ENCODE results near the gene FEM1A.
"Not testable (repeated sequence)": the region's sequence is repeated elsewhere in the genome, so short reads cannot be mapped to it uniquely, and the experiment has no call there.

The FEM1A gene

DNA sequence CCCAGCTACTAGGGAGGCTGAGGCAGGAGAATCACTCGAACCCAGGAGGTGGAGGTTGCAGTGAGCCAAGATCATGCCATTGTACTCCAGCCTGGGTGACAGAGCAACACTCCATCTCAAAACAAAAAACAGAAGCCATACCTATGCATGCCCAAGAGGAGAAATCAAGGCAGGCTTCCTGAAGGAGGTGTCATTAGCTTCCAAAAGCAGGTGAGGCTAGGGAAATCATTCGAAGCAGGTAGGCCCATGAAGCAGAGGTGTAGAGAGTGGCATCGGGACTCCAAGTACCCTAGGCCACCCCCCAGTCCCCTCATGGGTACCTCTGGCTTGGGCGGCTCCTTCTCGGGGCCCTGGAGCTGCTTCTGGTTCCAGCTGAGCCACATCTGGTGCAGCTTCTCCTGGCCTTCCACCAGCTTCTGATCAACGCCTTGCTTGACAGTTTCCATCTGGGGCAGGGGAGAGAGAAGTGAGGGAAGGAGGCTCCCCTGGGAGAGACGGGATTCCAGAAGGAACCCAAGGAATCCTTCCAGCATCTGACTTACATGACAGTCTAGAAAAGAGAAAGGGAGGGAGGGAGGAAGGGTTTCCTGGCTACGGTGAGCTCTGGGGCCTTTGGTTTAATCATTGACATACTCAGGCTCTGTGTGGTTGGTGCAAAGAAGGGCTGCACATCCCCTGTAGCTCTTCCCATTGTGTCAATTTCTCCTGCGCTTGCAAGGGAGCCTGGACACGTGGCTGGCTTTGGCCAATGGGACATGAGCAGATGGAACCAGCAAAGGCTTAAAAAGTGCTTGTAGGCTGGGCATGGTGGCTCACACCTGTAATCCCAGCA, 53.0 kb downstream of the FEM1A start:
- H3K9ac ChIP-seq (ENCODE audit: low read depth in 1 of 2, low read length in 2 of 2) = no peak overlapping the region
- H3K27ac ChIP-seq (ENCODE audit: low read depth in 2 of 2, low read length in 2 of 2) = no peak overlapping the region
- H3K36me3 ChIP-seq (ENCODE audit: control insufficient read depth in 2 of 2, insufficient read depth in 2 of 2, low read length in 2 of 2) = peaks cover 23 to 31% of the 10 kb centered on the region in 2 donors

DNA sequence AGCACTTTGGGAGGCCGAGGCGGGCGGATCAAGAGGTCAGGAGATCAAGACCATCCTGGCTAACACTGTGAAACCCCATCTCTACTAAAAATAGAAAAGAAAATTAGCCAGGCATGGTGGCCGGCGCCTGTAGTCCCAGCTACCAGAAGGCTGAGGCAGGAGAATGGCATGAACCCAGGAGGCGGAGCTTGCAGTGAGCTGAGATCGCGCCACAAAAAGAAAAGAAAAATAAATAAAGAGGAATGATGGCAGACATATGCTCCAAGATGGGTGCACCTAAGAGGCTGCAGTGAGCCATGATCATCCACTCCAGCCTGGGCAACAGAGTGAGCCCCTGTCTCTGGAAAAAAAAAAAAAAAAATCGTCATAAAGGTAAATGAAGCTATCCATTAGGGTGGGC, 54.4 kb downstream of the FEM1A start:
- not testable (repeated sequence) for H3K4me1 ChIP-seq (ENCODE audit: control insufficient read depth in 2 of 2, insufficient read depth in 2 of 2, low read length in 2 of 2); H3K9ac ChIP-seq (ENCODE audit: low read depth in 1 of 2, low read length in 2 of 2); H3K27ac ChIP-seq (ENCODE audit: low read depth in 2 of 2, low read length in 2 of 2); H3K4me3 ChIP-seq (ENCODE audit: low read length in 2 of 2); H3K9me3 ChIP-seq (ENCODE audit: control insufficient read depth in 2 of 2, low read length in 2 of 2); H3K27me3 ChIP-seq (ENCODE audit: control insufficient read depth in 2 of 2, insufficient read depth in 2 of 2, low read length in 2 of 2)
- H3K36me3 ChIP-seq (ENCODE audit: control insufficient read depth in 2 of 2, insufficient read depth in 2 of 2, low read length in 2 of 2) = peaks cover 21 to 29% of the 10 kb centered on the region in 2 donors

More for the DNA sequence above, 53.0 kb downstream of the FEM1A start:
- no peaks in the 10 kb centered on the region for H3K27me3 ChIP-seq (ENCODE audit: control insufficient read depth in 2 of 2, insufficient read depth in 2 of 2, low read length in 2 of 2)
- H3K9me3 ChIP-seq (ENCODE audit: control insufficient read depth in 2 of 2, low read length in 2 of 2) = no peaks in the 10 kb centered on the region
- H3K4me1 ChIP-seq (ENCODE audit: control insufficient read depth in 2 of 2, insufficient read depth in 2 of 2, low read length in 2 of 2) = peaks cover 0 to 2% of the 10 kb centered on the region in 2 donors
- no peak overlapping the region for H3K4me3 ChIP-seq (ENCODE audit: low read length in 2 of 2)

DNA sequence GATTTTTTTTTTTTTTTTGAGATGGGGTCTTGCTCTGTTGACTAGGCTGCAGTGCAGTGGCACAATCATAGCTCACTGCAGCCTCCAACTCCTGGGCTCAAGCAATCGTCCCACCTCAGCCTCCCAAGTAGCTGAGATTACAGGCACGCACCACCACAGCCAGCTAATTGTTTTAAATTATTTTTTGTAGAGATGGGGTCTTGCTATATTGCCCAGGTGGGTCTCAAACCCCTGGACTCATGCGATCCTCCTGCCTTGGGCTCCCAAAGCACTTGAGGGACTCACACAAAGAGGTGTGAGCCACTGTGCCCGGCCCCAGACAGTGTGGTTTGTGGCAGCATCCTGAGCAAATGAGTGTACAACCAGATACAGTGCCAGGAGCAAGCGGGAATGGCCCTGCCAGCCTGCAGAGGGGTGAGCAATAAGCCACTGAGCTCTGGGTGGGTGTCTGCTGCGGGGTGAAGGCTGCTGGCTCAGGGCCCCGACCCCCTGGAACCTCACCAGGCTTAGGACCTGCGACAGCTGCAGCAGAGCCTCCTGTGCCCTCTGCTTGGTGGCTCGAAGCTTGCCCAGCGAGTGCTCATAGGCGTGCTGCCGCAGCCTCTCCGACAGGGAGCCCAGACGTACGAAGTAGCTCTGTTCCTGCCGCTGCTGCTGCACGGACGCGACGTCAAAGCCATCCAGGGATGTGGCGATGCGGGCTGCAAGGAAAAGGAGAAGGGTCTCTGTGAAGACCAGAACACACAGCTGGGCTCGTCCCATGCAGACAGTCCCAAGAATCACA, 55.8 kb downstream of the FEM1A start:
- no peaks in the 10 kb centered on the region for H3K27me3 ChIP-seq (ENCODE audit: control insufficient read depth in 2 of 2, insufficient read depth in 2 of 2, low read length in 2 of 2)
- H3K36me3 ChIP-seq (ENCODE audit: control insufficient read depth in 2 of 2, insufficient read depth in 2 of 2, low read length in 2 of 2) = peaks cover 20 to 33% of the 10 kb centered on the region in 2 donors
- no peak overlapping the region for H3K27ac ChIP-seq (ENCODE audit: low read depth in 2 of 2, low read length in 2 of 2)
- H3K9me3 ChIP-seq (ENCODE audit: control insufficient read depth in 2 of 2, low read length in 2 of 2) = no peaks in the 10 kb centered on the region
- no peaks in the 10 kb centered on the region for H3K4me1 ChIP-seq (ENCODE audit: control insufficient read depth in 2 of 2, insufficient read depth in 2 of 2, low read length in 2 of 2)
- no peak overlapping the region for H3K9ac ChIP-seq (ENCODE audit: low read depth in 1 of 2, low read length in 2 of 2)
- no peak overlapping the region for H3K4me3 ChIP-seq (ENCODE audit: low read length in 2 of 2)

DNA sequence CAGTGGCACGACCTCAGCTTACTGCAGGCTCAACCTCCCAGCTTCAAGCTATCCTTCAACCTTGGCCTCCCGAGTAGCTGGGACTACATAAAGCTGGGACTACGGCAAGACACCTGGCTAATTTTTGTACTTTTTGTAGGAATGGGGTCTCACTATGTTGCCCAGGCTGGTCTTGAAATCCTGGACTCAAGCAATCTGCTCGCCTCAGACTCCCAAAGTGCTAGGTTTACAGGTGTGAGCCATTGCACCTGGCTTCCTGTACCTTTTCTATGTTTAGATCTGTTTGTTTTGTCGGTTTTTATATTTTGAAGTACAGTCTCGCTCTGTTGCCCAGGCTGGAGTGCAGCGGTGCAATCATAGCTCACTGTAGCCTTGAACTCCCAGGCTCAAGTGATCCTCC, 57.5 kb downstream of the FEM1A start:
- Histone ChIP-seq H3K4me1 (ENCODE audit: control insufficient read depth in 2 of 2, insufficient read depth in 2 of 2, low read length in 2 of 2) (no peaks in the 10 kb centered on the region), H3K9ac (ENCODE audit: low read depth in 1 of 2, low read length in 2 of 2) (no peak overlapping the region), H3K36me3 (ENCODE audit: control insufficient read depth in 2 of 2, insufficient read depth in 2 of 2, low read length in 2 of 2) (peaks cover 14 to 33% of the 10 kb centered on the region in 2 donors), H3K27ac (ENCODE audit: low read depth in 2 of 2, low read length in 2 of 2) (no peak overlapping the region), H3K9me3 (ENCODE audit: control insufficient read depth in 2 of 2, low read length in 2 of 2) (no peaks in the 10 kb centered on the region), H3K4me3 (ENCODE audit: low read length in 2 of 2) (no peak overlapping the region), H3K27me3 (ENCODE audit: control insufficient read depth in 2 of 2, insufficient read depth in 2 of 2, low read length in 2 of 2) (no peaks in the 10 kb centered on the region)

Data from mucosa of rectum (tissue), 2 donors.